GM13977 (cell line): ENCODE results near the gene NEURL3.

ENCODE experiments used
- DNase-seq: peaks from one replicate; pipeline ENCODE4 v3.0.0; 2012; ENCODE audit warnings: low spot score
- in situ Hi-C: fragments of 300-500 bp; cut with MboI; formaldehyde crosslinking; loops from one replicate; pipeline ENCODE4 v1.12.0; 2022; ENCODE audit warnings: low sequenced_read_pairs, low pct_unique_long_range_greater_than_20kb, mixed read lengths, inconsistent platforms; ENCODE audit not compliant: unreplicated experiment
- TF ChIP-seq, protein P1 (sequence below): IDR thresholded peaks from 2 replicates; pipeline ENCODE4 v1.5.1; 2012; ENCODE audit warnings: mild to moderate bottlenecking, control low read depth; ENCODE audit not compliant: insufficient read depth; ENCODE audit errors: extremely low read depth, missing control alignments

NEURL3 gene

GRCh38 chr2:96484091-96484490 lies 21.1 kb downstream of the NEURL3 start:
- DNase-seq = no peak
- TF ChIP-seq, protein P1, sequence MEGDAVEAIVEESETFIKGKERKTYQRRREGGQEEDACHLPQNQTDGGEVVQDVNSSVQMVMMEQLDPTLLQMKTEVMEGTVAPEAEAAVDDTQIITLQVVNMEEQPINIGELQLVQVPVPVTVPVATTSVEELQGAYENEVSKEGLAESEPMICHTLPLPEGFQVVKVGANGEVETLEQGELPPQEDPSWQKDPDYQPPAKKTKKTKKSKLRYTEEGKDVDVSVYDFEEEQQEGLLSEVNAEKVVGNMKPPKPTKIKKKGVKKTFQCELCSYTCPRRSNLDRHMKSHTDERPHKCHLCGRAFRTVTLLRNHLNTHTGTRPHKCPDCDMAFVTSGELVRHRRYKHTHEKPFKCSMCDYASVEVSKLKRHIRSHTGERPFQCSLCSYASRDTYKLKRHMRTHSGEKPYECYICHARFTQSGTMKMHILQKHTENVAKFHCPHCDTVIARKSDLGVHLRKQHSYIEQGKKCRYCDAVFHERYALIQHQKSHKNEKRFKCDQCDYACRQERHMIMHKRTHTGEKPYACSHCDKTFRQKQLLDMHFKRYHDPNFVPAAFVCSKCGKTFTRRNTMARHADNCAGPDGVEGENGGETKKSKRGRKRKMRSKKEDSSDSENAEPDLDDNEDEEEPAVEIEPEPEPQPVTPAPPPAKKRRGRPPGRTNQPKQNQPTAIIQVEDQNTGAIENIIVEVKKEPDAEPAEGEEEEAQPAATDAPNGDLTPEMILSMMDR = no peak
- in situ Hi-C loops = no loop called here

DNA sequence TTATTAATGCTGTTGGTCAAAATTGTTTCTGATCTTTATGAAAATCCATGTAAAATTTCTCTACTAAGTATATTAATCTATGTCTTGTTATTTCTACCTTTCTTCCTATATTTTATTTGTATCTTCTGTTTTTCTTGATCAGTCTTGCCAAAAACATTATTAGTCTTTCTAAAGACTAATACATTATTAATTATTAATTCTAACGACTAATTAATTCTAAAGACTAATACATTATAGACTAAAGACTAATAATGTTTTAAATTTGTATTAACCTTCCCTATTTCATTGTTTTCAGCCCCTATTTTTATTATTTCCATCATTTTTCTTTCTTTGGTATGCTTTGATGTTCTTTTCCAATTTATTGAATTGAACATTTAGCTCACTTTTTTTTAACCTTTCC lies 27.7 kb downstream of the NEURL3 start:
- in situ Hi-C loops = no loop called here
- TF ChIP-seq, protein P1 = no peak
- no peak for DNase-seq

- in situ Hi-C loops = no loop called here
- TF ChIP-seq, protein P1 = no peak
- no peak for DNase-seq
These were observed 33.4 kb downstream of the NEURL3 start for GRCh38 chr2:96471772-96472171.

GRCh38 chr2:96470636-96471035 lies 34.5 kb downstream of the NEURL3 start:
- TF ChIP-seq, protein P1 = peak; percentile 77
- peak; percentile 77 for DNase-seq
- in situ Hi-C loops = no loop called here

- in situ Hi-C loops = no loop called here
- DNase-seq = no peak
- TF ChIP-seq, protein P1 = no peak
These were observed 35.0 kb downstream of the NEURL3 start for GRCh38 chr2:96470109-96470508.

DNA sequence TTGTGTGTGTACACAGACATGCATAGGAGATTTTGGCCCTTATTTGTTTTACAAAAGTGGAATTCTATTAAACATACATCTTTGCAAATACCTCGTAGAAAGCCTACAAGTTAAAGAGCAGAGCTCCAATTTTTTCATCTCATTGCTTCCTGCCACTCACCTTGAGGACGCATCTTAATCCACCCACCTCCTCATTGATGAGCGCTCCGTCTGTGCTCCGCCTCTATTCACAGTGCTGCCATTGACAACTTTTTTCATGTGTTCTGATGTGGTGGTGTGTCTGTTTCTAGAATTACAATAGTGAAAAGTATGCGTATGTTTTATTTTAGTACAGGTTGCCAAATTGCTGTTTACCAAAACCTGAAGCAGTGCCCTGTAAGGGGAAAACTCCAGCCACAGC lies 36.3 kb downstream of the NEURL3 start:
- DNase-seq = no peak
- TF ChIP-seq, protein P1 = no peak
- in situ Hi-C loops = no loop called here

DNA sequence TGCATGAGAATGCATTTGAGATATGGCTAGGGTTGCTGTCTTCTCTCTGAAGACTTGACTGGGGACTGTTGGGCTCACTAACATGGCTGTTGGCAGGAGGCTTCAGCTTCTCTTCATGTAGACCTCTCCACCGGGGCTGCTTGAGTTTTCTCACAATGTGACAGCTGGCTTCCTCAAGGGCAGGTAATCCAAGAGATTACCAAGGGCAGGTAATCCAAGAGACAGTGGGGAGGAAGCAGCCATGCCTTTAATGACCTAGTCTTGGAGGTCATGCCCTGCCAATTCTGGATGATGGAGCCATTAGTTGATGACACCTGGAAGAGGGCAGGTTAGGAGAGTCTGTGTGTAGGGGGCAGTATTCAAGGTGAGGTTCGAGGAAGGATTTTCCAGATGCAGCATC lies 40.5 kb downstream of the NEURL3 start:
- TF ChIP-seq, protein P1 = no peak
- no peak for DNase-seq
- in situ Hi-C loops = no loop called here
